Breast epithelium (tissue), 3 donors: ENCODE results near the gene POPDC3.

ENCODE experiments used
- CTCF ChIP-seq, 3 donors: fragments of 450-650 bp; IDR thresholded peaks; one replicate each; pipeline ENCODE4 v1.5.1; 2016 to 2017; ENCODE audit warnings: antibody characterized with exemption in 3 of 3, mild to moderate bottlenecking in 3 of 3, moderate library complexity in 3 of 3
- POLR2A ChIP-seq: fragments of 450-650 bp; IDR thresholded peaks from one replicate; pipeline ENCODE4 v1.6.1; 2016; ENCODE audit warnings: antibody characterized with exemption, mild to moderate bottlenecking, moderate library complexity

- TF ChIP-seq POLR2A (no peak), CTCF (IDR thresholded peaks at IDR 0.05) (no peak)
Measured at GRCh38 chr6:105181981-105182515, 2.2 kb upstream of the POPDC3 start.
